ENCODE measurements around the gene CCNY. TPM values are rescaled to one million over a fixed set of nuclear protein-coding genes. Genes with fewer than 3 reads are reported as not detected.

Gene CCNY
- total and polyA plus RNA-seq, 2 donors (not counting 1 experiment from before 2014, with no cell fraction given): 34.1 to 64.9 TPM

DNA sequence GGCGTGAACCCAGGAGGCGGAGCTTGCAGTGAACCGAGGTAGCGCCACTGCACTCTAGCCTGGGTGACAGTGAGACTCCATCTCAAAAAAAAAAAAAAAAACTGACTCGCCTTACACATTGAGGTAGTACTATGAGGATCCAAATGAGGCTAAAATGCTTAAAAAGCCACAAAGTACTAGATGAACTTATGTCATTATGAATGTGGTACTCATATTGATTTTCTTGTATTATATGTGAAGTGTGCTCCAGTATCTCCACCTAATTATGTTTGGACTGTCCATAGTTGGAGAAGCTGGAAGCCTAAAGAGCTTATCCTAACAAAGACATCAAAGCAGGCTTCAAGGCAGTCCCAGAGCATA, 9.1 kb downstream of the CCNY start:
- CTCF ChIA-PET: interaction anchor here (1.0 kb wide), 1 partner anchor 34 kb away, joined by 5 read pairs; no protein-coding TSS in a partner anchor
- DNase-seq (no peak), ATAC-seq (ENCODE audit: low read depth) (no peak)
- no peak overlapping the region for H3K4me3 Mint-ChIP-seq
- Histone ChIP-seq H3K79me2 (ENCODE audit: control insufficient read depth, insufficient read depth, low read length) (peaks cover 88% of the 10 kb centered on the region), H3K36me3 (replicated peaks in 1 of 2; ENCODE audit: control extremely low read depth in 1 of 2, control insufficient read depth in 1 of 2, extremely low read depth in 1 of 2, insufficient read depth in 2 of 2, low read length in 1 of 2) (peaks cover 0 to 4% of the 10 kb centered on the region in 2 experiments), H3K27me3 (replicated peaks in 1 of 4; ENCODE audit: control extremely low read depth in 1 of 4, control insufficient read depth in 3 of 4, insufficient read depth in 4 of 4, low read length in 3 of 4) (no peaks in the 10 kb centered on the region), H3K4me1 (ENCODE audit: control insufficient read depth in 2 of 2, insufficient read depth in 2 of 2, low read length in 2 of 2) (peaks cover 29% of the 10 kb centered on the region in 2 donors), H3K4me2 (replicated peaks; ENCODE audit: low read depth, low read length, poor library complexity, severe bottlenecking) (no peak overlapping the region), H3K9me3 (ENCODE audit: control extremely low read depth in 1 of 3, control insufficient read depth in 2 of 3, insufficient read depth in 1 of 3, low read length in 2 of 3) (no peaks in the 10 kb centered on the region), H3K9ac (ENCODE audit: low read length) (no peak overlapping the region), H3K4me3 (ENCODE audit: control extremely low read depth in 1 of 5, extremely low read depth in 1 of 5, insufficient read depth in 1 of 5, low read depth in 2 of 5, low read length in 4 of 5) (no peak overlapping the region), H3K27ac (ENCODE audit: low read length in 2 of 2) (no peak overlapping the region), H4K20me1 (ENCODE audit: control insufficient read depth, insufficient read depth, low read length, poor library complexity, severe bottlenecking) (peaks cover 78% of the 10 kb centered on the region), H2AFZ (ENCODE audit: insufficient read depth, low read depth, low read length, poor library complexity, severe bottlenecking) (no peak overlapping the region)
- POLR2A ChIA-PET: no interaction called here
- H3K9me3 Mint-ChIP-seq (ENCODE audit: insufficient read depth): no peaks in the 10 kb centered on the region
- no peak for TF ChIP-seq EZH2 (IDR thresholded peaks at IDR 0.05; ENCODE audit: borderline replicate concordance, insufficient read depth, low read depth, low read length, poor library complexity, severe bottlenecking)
- TF ChIP-seq, protein P1, sequence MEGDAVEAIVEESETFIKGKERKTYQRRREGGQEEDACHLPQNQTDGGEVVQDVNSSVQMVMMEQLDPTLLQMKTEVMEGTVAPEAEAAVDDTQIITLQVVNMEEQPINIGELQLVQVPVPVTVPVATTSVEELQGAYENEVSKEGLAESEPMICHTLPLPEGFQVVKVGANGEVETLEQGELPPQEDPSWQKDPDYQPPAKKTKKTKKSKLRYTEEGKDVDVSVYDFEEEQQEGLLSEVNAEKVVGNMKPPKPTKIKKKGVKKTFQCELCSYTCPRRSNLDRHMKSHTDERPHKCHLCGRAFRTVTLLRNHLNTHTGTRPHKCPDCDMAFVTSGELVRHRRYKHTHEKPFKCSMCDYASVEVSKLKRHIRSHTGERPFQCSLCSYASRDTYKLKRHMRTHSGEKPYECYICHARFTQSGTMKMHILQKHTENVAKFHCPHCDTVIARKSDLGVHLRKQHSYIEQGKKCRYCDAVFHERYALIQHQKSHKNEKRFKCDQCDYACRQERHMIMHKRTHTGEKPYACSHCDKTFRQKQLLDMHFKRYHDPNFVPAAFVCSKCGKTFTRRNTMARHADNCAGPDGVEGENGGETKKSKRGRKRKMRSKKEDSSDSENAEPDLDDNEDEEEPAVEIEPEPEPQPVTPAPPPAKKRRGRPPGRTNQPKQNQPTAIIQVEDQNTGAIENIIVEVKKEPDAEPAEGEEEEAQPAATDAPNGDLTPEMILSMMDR (IDR thresholded peaks at IDR 0.05): no peak
- WGBS (ENCODE audit: insufficient coverage): 100% methylated on average over 2 of the region's 5 CpGs
- H3K27me3 Mint-ChIP-seq: no peaks in the 10 kb centered on the region
- peaks cover 71% of the 10 kb centered on the region for H3K4me1 Mint-ChIP-seq
- intact Hi-C loops (cut with micrococcal nuclease): no loop called here
- no peak overlapping the region for H3K27ac Mint-ChIP-seq

DNA sequence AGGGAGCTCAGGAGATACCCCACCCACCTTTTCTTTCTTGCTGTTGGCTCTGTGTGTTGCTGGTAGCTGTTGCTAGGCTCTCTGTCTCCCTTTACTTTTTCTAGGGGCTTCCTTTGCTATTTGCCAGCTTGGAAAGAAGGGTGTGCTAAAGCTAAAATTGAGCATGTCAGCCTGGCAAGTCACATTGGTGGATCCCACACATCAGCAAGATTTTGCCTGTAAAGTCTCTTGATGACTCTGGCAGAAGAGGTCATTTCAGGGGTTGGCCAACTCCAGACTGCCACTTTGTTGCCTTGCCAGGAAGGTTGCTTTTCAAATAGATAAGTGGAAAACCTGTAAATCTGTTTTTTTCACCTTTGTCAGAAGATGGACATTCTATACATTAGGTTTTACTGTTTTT, 9.9 kb downstream of the CCNY start:
- Histone ChIP-seq H3K4me1 (ENCODE audit: control insufficient read depth in 2 of 2, insufficient read depth in 2 of 2, low read length in 2 of 2) (peaks cover 22 to 34% of the 10 kb centered on the region in 2 donors), H2AFZ (ENCODE audit: insufficient read depth, low read depth, low read length, poor library complexity, severe bottlenecking) (no peak overlapping the region), H3K27me3 (replicated peaks in 1 of 4; ENCODE audit: control extremely low read depth in 1 of 4, control insufficient read depth in 3 of 4, insufficient read depth in 4 of 4, low read length in 3 of 4) (no peaks in the 10 kb centered on the region), H3K4me3 (ENCODE audit: control extremely low read depth in 1 of 5, extremely low read depth in 1 of 5, insufficient read depth in 1 of 5, low read depth in 2 of 5, low read length in 4 of 5) (no peak overlapping the region), H3K9me3 (ENCODE audit: control extremely low read depth in 1 of 3, control insufficient read depth in 2 of 3, insufficient read depth in 1 of 3, low read length in 2 of 3) (no peaks in the 10 kb centered on the region), H3K9ac (ENCODE audit: low read length) (no peak overlapping the region), H3K36me3 (replicated peaks in 1 of 2; ENCODE audit: control extremely low read depth in 1 of 2, control insufficient read depth in 1 of 2, extremely low read depth in 1 of 2, insufficient read depth in 2 of 2, low read length in 1 of 2) (peaks cover 0 to 4% of the 10 kb centered on the region in 2 experiments), H3K27ac (ENCODE audit: low read length in 2 of 2) (no peak overlapping the region), H3K79me2 (ENCODE audit: control insufficient read depth, insufficient read depth, low read length) (peaks cover 94% of the 10 kb centered on the region), H3K4me2 (replicated peaks; ENCODE audit: low read depth, low read length, poor library complexity, severe bottlenecking) (no peak overlapping the region), H4K20me1 (ENCODE audit: control insufficient read depth, insufficient read depth, low read length, poor library complexity, severe bottlenecking) (peaks cover 87% of the 10 kb centered on the region)
- TF ChIP-seq, protein P1 (IDR thresholded peaks at IDR 0.05): no peak
- no peak for TF ChIP-seq EZH2 (IDR thresholded peaks at IDR 0.05; ENCODE audit: borderline replicate concordance, insufficient read depth, low read depth, low read length, poor library complexity, severe bottlenecking)
- Mint-ChIP-seq H3K27me3 (no peaks in the 10 kb centered on the region), H3K27ac (no peak overlapping the region), H3K4me3 (no peak overlapping the region), H3K9me3 (ENCODE audit: insufficient read depth) (no peaks in the 10 kb centered on the region), H3K4me1 (peaks cover 73% of the 10 kb centered on the region)
- no peak for DNase-seq
- ChIA-PET CTCF (interaction anchor here (1.0 kb wide), 1 partner anchor 33 kb away, joined by 5 read pairs; no protein-coding TSS in a partner anchor), POLR2A (no interaction called here)
- ATAC-seq (ENCODE audit: low read depth): no peak
- intact Hi-C loops (cut with micrococcal nuclease): no loop called here
